Choroid plexus epithelial cell (primary cell): Measurements from ENCODE around the gene SIGLEC6.

Experiments
- DNase-seq: peaks from one replicate; pipeline ENCODE4 v3.0.0-alpha.2; 2010; ENCODE audit warnings: low read depth
- H3K4me3 ChIP-seq: 2 replicates; pipeline ENCODE4 v1.5.1; 2011; ENCODE audit warnings: low read depth, mild to moderate bottlenecking, control low read depth, low read length, moderate library complexity
- CTCF ChIP-seq: conservative IDR thresholded peaks from 2 replicates; pipeline ENCODE4 v1.5.1; 2011; ENCODE audit warnings: low read depth, mild to moderate bottlenecking, control low read depth, inconsistent platforms, low read length, moderate library complexity

SIGLEC6 gene

GRCh38 chr19:51531349-51532315 is at the start of gene SIGLEC6:
SIGLEC6 (minus strand) TSS chr19:51531670; CDS start chr19:51531648, 22 bp downstream.
- DNase-seq: no peak
- TF ChIP-seq CTCF: no peak
- no peak within 1 kb of the TSS for H3K4me3 ChIP-seq

- TF ChIP-seq CTCF: no peak
- no peak overlapping the region for H3K4me3 ChIP-seq
These were observed 45.4 kb upstream of the SIGLEC6 start for GRCh38 chr19:51576850-51577249.

GRCh38 chr19:51573331-51573730 is 41.9 kb upstream of the SIGLEC6 start:
- DNase-seq: peak; percentile 13
- TF ChIP-seq CTCF: no peak
- no peak overlapping the region for H3K4me3 ChIP-seq

More at GRCh38 chr19:51576850-51577249, 45.4 kb upstream of the SIGLEC6 start:
- DNase-seq: no peak

- DNase-seq: peak; percentile 62
- TF ChIP-seq CTCF: no peak
- no peak overlapping the region for H3K4me3 ChIP-seq
These were observed 41.4 kb upstream of the SIGLEC6 start for GRCh38 chr19:51572908-51573307.

GRCh38 chr19:51572410-51572809 is 40.9 kb upstream of the SIGLEC6 start:
- DNase-seq: peak; percentile 25
- H3K4me3 ChIP-seq: peak overlapping the region; percentile 83
- TF ChIP-seq CTCF: no peak

- no peak for TF ChIP-seq CTCF
- peak overlapping the region; percentile 83 for H3K4me3 ChIP-seq
- peak; percentile 41 for DNase-seq
These were observed 40.1 kb upstream of the SIGLEC6 start for GRCh38 chr19:51571599-51571998.
